ENCODE data around the gene IKZF1.

The IKZF1 gene

GRCh38 chr7:50426280-50427045 lies 121.9 kb downstream of the IKZF1 start:
- no peaks in the 10 kb centered on the region for H3K9me3 ChIP-seq (ENCODE audit: severe bottlenecking)
- no peak for DNase-seq
- H3K27me3 ChIP-seq (ENCODE audit: insufficient read depth, low read depth, severe bottlenecking) = no peaks in the 10 kb centered on the region
- H3K27ac ChIP-seq = no peak overlapping the region
- H3K36me3 ChIP-seq = no peaks in the 10 kb centered on the region
- TF ChIP-seq, protein P1, sequence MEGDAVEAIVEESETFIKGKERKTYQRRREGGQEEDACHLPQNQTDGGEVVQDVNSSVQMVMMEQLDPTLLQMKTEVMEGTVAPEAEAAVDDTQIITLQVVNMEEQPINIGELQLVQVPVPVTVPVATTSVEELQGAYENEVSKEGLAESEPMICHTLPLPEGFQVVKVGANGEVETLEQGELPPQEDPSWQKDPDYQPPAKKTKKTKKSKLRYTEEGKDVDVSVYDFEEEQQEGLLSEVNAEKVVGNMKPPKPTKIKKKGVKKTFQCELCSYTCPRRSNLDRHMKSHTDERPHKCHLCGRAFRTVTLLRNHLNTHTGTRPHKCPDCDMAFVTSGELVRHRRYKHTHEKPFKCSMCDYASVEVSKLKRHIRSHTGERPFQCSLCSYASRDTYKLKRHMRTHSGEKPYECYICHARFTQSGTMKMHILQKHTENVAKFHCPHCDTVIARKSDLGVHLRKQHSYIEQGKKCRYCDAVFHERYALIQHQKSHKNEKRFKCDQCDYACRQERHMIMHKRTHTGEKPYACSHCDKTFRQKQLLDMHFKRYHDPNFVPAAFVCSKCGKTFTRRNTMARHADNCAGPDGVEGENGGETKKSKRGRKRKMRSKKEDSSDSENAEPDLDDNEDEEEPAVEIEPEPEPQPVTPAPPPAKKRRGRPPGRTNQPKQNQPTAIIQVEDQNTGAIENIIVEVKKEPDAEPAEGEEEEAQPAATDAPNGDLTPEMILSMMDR (IDR thresholded peaks at IDR 0.05; ENCODE audit: low read depth, low read length) = no peak
- H3K4me3 ChIP-seq (ENCODE audit: low read depth, low read length) = no peak overlapping the region

GRCh38 chr7:50427518-50427917 lies 123.0 kb downstream of the IKZF1 start:
- Histone ChIP-seq H3K36me3 (no peaks in the 10 kb centered on the region), H3K9me3 (ENCODE audit: severe bottlenecking) (no peaks in the 10 kb centered on the region), H3K27me3 (ENCODE audit: insufficient read depth, low read depth, severe bottlenecking) (no peaks in the 10 kb centered on the region), H3K4me3 (ENCODE audit: low read depth, low read length) (no peak overlapping the region), H3K27ac (no peak overlapping the region)
- no peak for DNase-seq
- TF ChIP-seq, protein P1 (IDR thresholded peaks at IDR 0.05; ENCODE audit: low read depth, low read length) = no peak

GRCh38 chr7:50428911-50429310 lies 124.4 kb downstream of the IKZF1 start:
- DNase-seq = no peak
- Histone ChIP-seq H3K36me3 (no peaks in the 10 kb centered on the region), H3K27ac (no peak overlapping the region), H3K4me3 (ENCODE audit: low read depth, low read length) (no peak overlapping the region), H3K9me3 (ENCODE audit: severe bottlenecking) (no peaks in the 10 kb centered on the region), H3K27me3 (ENCODE audit: insufficient read depth, low read depth, severe bottlenecking) (no peaks in the 10 kb centered on the region)
- TF ChIP-seq, protein P1 (IDR thresholded peaks at IDR 0.05; ENCODE audit: low read depth, low read length) = no peak

DNA sequence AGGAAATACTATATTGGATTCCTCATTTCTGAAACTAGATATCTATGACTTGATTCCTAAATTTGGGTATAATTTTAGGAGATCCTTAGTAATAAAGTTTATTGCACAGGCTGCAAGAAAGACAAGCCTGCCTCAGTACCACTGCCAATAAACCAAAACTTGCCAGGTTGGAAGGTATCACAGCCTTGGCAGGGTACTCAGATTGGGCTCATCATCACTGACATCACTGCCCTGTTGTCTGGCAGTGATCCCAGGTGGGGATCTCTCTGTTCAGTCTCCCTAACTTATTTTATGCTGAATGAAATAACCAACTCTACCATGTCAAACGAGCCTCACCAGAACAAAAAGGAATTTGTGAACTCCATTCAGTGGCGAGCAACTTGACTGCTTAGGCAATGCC lies 126.8 kb downstream of the IKZF1 start:
- H3K9me3 ChIP-seq (ENCODE audit: severe bottlenecking) = no peaks in the 10 kb centered on the region
- TF ChIP-seq, protein P1 (IDR thresholded peaks at IDR 0.05; ENCODE audit: low read depth, low read length) = no peak

DNA sequence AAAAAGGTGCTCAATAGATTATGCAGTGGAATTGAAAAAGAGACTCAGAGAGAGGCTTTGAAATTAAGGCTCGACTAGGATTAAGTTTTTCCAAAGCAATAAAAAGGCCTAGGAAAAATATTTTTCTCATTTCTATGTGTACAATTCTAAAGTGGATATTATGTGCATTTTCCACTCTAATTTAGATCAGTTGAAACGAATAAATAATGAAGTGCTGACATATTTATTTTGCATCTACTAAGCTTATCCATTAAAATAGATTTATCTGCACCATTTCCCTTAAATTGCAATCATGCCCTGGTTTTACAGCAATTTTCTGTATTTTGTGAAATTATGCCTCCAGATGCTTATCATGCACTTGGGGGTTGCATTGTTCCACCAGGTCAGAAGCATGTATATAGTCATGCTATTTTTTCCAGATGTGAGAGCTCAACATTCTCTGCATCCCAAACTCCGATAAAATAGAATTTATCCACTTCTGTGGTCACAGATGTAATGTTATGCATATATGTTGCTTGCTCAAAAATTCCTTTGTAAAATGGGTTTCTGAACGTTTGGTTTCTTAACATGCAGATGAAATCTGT lies 127.3 kb downstream of the IKZF1 start:
- no peak overlapping the region for H3K27ac ChIP-seq
- H3K9me3 ChIP-seq (ENCODE audit: severe bottlenecking) = no peaks in the 10 kb centered on the region
- no peaks in the 10 kb centered on the region for H3K27me3 ChIP-seq (ENCODE audit: insufficient read depth, low read depth, severe bottlenecking)
- H3K4me3 ChIP-seq (ENCODE audit: low read depth, low read length) = no peak overlapping the region
- no peaks in the 10 kb centered on the region for H3K36me3 ChIP-seq
- no peak for DNase-seq
- TF ChIP-seq, protein P1 (IDR thresholded peaks at IDR 0.05; ENCODE audit: low read depth, low read length) = no peak

More for the DNA sequence above, 126.8 kb downstream of the IKZF1 start:
- no peak overlapping the region for H3K4me3 ChIP-seq (ENCODE audit: low read depth, low read length)
- no peaks in the 10 kb centered on the region for H3K27me3 ChIP-seq (ENCODE audit: insufficient read depth, low read depth, severe bottlenecking)
- no peaks in the 10 kb centered on the region for H3K36me3 ChIP-seq
- no peak for DNase-seq
- no peak overlapping the region for H3K27ac ChIP-seq

Measured in WERI-Rb-1 (cell line).